ENCODE results near the gene LPCAT2. TPM values are rescaled to one million over a fixed set of nuclear protein-coding genes. Genes with fewer than 3 reads are reported as not detected.

LPCAT2 gene
- total and polyA plus RNA-seq, 2 donors (not counting 3 experiments of a cell fraction or from before 2014, with no cell fraction given) = 64.5 to 72.9 TPM

- Histone ChIP-seq H3K4me3 (replicated peaks in 1 of 3; ENCODE audit: insufficient read depth in 1 of 3, low read depth in 1 of 3, low read length in 3 of 3) (no peak overlapping the region), H3K79me2 (ENCODE audit: control insufficient read depth, insufficient read depth, low read length) (no peaks in the 10 kb centered on the region), H3K4me2 (ENCODE audit: insufficient read depth, low read length) (no peak overlapping the region), H3K27me3 (ENCODE audit: control insufficient read depth in 2 of 2, insufficient read depth in 2 of 2, low read length in 2 of 2) (no peaks in the 10 kb centered on the region), H4K20me1 (replicated peaks; ENCODE audit: control insufficient read depth, extremely low read depth, insufficient read depth, low read length) (no peaks in the 10 kb centered on the region), H3K9me3 (replicated peaks; ENCODE audit: control insufficient read depth, insufficient read depth, low read length) (no peaks in the 10 kb centered on the region), H3K9me1 (replicated peaks; ENCODE audit: control insufficient read depth, extremely low read depth, insufficient read depth, low read length) (no peaks in the 10 kb centered on the region), H2AFZ (ENCODE audit: low read depth, low read length) (no peak overlapping the region), H3K4me1 (ENCODE audit: control insufficient read depth, extremely low read depth, insufficient read depth, low read length) (peaks cover 6% of the 10 kb centered on the region), H3K36me3 (ENCODE audit: control insufficient read depth in 2 of 2, extremely low read depth in 1 of 2, insufficient read depth in 2 of 2, low read length in 2 of 2) (peaks cover 21 to 32% of the 10 kb centered on the region in 2 experiments), H3K9ac (replicated peaks; ENCODE audit: extremely low read depth, insufficient read depth, low read length) (no peak overlapping the region), H3K27ac (ENCODE audit: insufficient read depth, low read depth, low read length) (no peak overlapping the region)
- no peak for TF ChIP-seq CTCF (IDR thresholded peaks at IDR 0.05; ENCODE audit: extremely low read depth in 1 of 2, insufficient read depth in 1 of 2, low read depth in 1 of 2, low read length in 2 of 2)
- no peak for TF ChIP-seq GATA2 (IDR thresholded peaks at IDR 0.05; ENCODE audit: insufficient read depth, insufficient read length, low read depth, low read length)
- TF ChIP-seq JUN (IDR thresholded peaks at IDR 0.05; ENCODE audit: borderline replicate concordance, insufficient read depth, insufficient read length, low read depth) = no peak
- TF ChIP-seq MAX (IDR thresholded peaks at IDR 0.05; ENCODE audit: insufficient read depth, insufficient read length) = no peak
- no peak for TF ChIP-seq EZH2 (IDR thresholded peaks at IDR 0.05; ENCODE audit: borderline replicate concordance, low read depth, low read length, severe bottlenecking)
- TF ChIP-seq POLR2A (IDR thresholded peaks at IDR 0.05; ENCODE audit: low read depth, low read length) = no peak
- no peak for TF ChIP-seq MYC (IDR thresholded peaks at IDR 0.05; ENCODE audit: low read depth, low read length)
- no peak for TF ChIP-seq FOS (IDR thresholded peaks at IDR 0.05; ENCODE audit: borderline replicate concordance, insufficient read depth, low read length)
- no peak for TF ChIP-seq POLR2AphosphoS5 (IDR thresholded peaks at IDR 0.05; ENCODE audit: insufficient read depth, low read depth, low read length)
- intact Hi-C loops (cut with micrococcal nuclease) = no loop called here
- POLR2A ChIA-PET = no interaction called here
- FAIRE-seq = no peak
- CTCF ChIA-PET = interaction anchor here (1.2 kb wide), 1 partner anchor 80 kb away, joined by 4 read pairs; no protein-coding TSS in a partner anchor
- DNase-seq (ENCODE audit: low read depth, low spot score) = no peak
- BruUV-seq (replicated peaks) = no TSS peak
- dilution Hi-C loops (cut with MboI; ENCODE audit: extremely low pct_ligation_motif_present, low sequenced_read_pairs) = no loop called here
Measured at GRCh38 chr16:55575496-55575895, 66.6 kb downstream of the LPCAT2 start.
